Esophagus muscularis mucosa (tissue), 4 donors: ENCODE measurements around the gene C2.
A peak's percentile ranks its signal among the peaks of the same experiment; 100 is the strongest.

Experiments
- CTCF ChIP-seq, 3 experiments: fragments of 200-600 bp in 2 of 3; fragments of 450-650 bp in 1 of 3; sonication (generic) in 2 of 3; IDR thresholded peaks; one replicate each; pipeline ENCODE4 v1.5.1; 2017 to 2019; ENCODE audit warnings: antibody characterized with exemption in 3 of 3, mild to moderate bottlenecking in 2 of 3, moderate library complexity in 1 of 3
- EP300 ChIP-seq: sonication (generic); formaldehyde crosslinking; IDR thresholded peaks from one replicate; pipeline ENCODE4 v1.6.1; 2017; ENCODE audit warnings: antibody characterized with exemption
- POLR2A ChIP-seq: fragments of 450-650 bp; IDR thresholded peaks from one replicate; pipeline ENCODE4 v1.6.1; 2017; ENCODE audit warnings: antibody characterized with exemption, moderate library complexity, mild to moderate bottlenecking, low read depth
- POLR2AphosphoS5 ChIP-seq, 2 donors: sonication (generic); formaldehyde crosslinking; IDR thresholded peaks; one replicate each; pipeline ENCODE4 v1.6.1; 2017; ENCODE audit warnings: antibody characterized with exemption in 2 of 2

- TF ChIP-seq POLR2A (no peak), EP300 (no peak), CTCF (IDR thresholded peaks at IDR 0.05) (peak in 2 of 3 experiments; percentile 38 to 76), POLR2AphosphoS5 (IDR thresholded peaks at IDR 0.05) (no peak)
These were observed 39.0 kb upstream of the C2 start for GRCh38 chr6:31888276-31889258.
